ENCODE results near the gene ZMAT1.
"Not testable (repeated sequence)": the region's sequence is repeated elsewhere in the genome, so short reads cannot be mapped to it uniquely, and the experiment has no call there.

ZMAT1 gene
- 0.39 to 10.2 (median 3.3) reads per million in 18 experiments for total RNA-seq

DNA sequence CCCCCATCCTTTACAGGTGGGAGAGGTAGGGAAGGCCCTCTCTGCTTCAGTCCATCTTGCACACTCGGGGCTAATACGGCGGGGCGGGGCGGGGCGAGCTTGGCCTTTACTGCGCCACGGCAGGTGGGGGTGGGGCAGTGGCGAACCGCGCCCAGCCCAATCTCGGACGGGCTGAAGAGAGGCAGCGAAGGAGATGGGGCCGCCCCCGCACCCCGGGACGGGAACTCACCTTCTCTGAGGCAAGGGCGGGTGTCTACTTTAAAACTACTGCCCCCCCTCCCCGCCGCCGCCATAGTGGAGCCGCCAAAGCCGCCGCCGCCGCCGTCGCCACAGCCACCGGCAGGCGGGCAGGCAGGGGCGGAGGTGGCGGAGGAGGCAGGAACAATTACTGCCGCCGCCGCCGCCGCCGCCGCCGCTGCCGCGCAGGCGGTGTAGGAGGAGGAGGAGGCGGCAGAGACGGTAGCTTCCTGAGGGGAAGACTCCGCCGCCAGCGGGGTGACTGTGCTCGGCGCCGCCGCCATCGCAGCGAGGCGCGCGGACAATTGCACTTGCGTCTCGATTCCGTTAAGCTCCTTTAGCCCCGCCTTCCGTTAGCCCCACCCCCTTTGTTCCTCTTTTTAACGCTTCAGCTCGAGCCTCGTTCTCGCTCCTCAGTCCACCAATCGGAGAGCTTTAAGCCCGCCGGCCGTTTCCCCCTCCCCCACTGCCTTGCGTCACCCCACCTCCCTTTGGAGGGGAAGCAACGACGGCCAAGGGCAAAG, at the start of gene ZMAT1:
Gene ZMAT1, minus strand, starts transcription at position 540 of the 761 bp plus-strand sequence. Its CDS starts 19 bp downstream, at position 521.
- DNase-seq = peak; percentile 94 to 96

DNA sequence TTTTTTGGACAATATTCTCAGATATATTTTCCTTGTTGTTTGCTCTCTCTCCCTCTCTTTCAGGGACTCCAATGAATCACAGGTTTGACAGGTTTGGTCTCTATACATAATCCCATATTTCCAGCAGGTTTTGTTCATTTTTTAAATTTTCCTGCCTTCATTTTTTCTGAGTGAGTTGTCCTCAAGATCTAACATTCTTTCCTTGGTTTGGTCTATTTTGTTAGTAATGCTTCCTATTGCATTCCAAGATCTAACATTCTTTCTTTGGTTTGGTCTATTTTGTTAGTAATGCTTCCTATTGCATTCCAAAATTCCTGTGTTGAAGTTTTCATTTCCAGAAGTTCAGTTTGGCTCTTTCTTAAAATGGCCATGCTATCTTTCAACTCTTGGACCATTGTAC, 45.3 kb upstream of the ZMAT1 start:
- DNase-seq = no peak

DNA sequence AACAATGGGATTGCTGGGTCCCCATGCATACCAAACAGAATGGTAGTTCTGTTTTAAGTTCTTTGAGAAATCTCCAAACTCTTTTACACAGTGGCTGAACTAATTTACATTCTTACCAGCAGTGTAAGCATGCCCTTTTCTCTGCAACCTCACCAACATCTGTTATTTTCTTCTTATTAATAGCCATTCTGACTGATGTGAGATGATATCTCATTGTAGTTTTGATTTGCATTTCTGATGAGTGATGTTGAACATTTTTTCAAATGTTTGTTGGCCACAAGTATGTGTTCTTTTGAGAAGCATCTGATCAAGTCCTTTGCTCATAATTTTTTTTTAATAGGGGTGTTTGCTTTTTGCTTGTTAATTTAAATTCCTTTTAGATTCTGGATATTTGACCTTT, 41.2 kb upstream of the ZMAT1 start:
- DNase-seq = no peak

DNA sequence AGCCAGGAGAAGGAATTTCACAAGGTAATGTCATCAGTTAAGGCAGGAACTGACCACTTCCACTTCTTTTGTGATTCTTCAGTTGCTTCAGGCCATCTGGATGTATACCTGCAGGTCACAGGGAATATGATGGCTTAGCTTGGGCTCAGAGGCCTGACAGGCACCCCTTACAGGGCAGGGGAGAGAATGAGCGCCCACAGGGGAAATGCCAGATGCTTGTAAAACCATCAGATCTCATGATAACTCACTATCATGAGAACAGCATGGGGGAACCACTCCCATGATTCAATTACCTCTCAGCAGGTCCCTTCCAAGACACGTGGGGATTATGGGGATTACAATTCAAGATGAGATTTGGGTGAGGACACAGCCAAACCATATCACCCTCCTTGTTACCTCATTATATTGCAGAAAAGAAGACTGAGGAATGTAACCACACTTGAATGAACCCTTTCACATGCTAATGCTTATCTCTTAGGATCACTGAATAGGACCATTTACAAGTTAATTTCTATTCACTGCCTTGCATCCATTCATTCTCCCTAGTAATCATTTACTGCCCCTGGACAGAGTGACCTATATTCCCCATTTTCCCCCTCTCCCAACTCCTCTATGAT, 33.2 kb upstream of the ZMAT1 start:
- DNase-seq = not testable (repeated sequence)

DNA sequence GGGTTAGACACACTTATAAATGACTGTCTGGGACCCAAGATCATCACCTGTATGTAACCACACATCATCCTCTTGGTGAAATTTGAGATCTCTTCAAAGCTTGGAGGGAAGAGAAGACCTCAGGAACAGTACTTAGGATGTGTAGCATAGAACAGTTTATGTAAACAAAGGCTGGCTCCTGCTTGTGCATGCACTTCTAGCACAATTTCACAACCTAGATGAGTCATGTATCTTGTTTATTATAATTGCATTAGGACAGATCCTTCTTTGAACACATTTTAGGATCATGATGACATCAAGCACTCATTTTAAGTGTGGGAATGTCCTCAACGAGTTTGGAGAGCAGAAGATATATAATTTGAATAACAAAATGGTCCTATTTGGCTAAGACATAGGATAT, 26.3 kb upstream of the ZMAT1 start:
- DNase-seq = no peak

DNA sequence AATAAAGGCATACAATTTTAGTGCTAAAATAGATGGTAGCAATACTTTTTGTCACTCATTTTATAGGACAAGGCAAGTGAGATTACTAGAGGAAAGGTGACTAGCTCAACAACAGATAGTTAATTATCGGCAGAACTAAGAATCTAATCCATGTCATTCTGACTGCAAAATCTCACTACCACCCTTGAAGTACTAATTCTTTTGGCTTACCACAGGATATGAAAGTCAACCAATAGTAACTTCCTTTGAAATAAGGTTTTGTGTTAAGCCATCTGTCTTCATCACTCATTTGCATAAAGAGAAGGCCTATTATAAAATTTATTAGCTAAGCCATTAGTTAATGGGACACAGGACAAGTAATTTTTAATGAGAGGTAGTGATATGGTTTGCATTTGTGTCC, 25.3 kb upstream of the ZMAT1 start:
- DNase-seq = no peak

DNA sequence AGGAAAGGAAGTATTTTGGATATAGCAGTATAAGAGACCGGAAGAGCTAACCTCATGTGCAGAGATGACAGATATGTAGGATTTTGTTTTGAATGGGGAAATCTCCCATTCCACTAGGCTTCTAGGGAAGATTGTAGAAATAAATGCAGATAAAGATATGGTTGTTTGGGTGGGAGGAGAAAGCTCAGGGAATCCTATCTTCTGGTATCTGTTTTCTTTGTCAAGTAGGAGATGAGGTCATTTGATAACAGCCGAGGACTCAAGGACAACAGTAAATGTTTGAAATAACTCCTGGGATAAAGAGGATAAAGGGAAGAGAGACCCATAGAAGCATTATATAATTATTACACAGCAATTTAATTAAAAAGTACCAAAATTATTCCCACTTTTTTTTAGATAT, 24.7 kb upstream of the ZMAT1 start:
- DNase-seq = no peak

DNA sequence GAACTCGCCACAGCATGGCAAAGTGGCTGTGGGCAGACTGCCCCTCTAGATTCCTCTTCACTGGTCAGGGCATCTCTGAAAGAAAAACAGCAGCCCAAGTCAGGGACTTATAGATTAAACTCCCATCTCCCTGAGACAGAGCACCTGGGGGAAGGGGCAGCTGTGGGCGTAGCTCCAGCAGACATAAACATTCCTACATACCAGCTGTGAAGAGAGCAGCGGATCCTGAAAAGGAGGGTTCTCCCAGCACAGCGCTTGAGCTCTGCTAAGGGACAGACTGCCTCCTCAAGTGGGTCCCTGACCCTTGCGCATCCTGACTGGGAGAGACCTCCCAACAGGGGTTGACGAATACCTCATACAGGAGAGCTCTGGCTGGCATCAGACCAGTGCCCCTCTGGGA, 18.8 kb upstream of the ZMAT1 start:
- DNase-seq = no peak

DNA sequence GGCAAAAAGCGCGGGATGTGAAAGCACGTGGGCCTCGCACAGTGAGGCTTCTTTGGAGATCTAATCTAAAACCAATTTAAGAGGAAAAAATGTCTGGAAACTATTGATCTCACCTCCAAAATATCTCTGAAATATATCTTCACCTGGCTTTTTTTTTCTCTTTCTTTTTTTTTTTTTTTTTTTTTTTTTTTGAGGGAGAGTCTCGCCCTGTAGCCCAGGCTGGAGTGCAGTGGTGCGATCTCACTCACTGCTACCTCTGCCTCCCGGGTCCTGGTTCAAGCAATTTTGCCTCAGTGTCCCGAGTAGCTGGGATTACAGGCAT, 383 bp upstream of the ZMAT1 start:
- no peak for DNase-seq

DNA sequence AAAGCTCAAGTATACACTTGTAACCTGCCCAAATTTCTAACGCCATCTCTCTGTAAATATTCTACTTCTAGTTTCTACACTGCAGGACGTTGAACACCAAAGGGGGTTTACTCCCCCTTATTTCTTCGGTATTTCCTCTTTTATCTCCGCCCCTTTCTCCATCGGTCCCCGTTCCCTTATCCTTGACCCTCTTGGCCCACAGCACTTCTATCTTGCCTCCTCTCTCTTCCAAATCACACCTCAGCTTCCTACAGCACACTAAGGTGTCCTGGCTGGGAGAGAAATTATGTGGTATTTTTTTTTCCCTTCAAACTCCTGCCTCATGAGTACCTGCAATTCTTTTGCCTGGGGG, 715 bp downstream of the ZMAT1 start:
- no peak for DNase-seq

DNA sequence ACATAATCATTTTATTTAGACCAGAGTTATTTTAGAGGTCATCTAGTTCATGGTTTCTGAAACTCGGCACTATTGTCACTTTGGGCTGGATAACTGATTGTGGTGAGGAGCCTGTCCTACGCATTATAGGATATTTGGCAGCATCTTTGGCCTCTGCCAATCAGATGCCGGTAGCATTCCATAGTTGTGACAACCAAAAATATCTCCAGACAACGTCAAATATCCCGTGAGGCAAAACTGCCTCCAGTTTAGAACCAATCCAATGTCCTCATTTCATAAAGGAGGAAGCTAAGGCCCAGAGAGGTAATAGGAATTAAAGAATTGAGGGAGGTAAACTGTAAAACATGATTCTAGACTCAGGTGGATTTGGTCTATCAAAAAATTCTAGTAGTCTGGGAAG, 6.1 kb downstream of the ZMAT1 start:
- DNase-seq = no peak

DNA sequence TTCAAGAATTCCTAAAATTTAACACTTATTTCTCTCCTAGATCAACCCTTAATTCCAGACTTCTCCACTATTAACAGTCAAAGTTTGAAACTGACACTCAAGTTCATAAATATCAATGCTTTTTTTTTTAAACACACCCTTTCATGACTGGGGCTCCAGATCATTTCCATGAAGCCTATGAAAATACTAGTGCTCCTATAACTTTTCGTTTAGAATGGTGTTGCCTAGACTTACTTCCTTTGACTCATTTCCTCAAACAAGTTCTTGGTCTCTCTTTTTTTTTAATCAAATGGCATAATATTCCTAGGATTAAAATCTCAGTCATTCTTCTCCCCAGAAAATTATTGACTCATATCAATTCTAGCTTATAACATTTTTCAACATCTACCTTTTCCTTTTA, 13.1 kb downstream of the ZMAT1 start:
- no peak for DNase-seq

DNA sequence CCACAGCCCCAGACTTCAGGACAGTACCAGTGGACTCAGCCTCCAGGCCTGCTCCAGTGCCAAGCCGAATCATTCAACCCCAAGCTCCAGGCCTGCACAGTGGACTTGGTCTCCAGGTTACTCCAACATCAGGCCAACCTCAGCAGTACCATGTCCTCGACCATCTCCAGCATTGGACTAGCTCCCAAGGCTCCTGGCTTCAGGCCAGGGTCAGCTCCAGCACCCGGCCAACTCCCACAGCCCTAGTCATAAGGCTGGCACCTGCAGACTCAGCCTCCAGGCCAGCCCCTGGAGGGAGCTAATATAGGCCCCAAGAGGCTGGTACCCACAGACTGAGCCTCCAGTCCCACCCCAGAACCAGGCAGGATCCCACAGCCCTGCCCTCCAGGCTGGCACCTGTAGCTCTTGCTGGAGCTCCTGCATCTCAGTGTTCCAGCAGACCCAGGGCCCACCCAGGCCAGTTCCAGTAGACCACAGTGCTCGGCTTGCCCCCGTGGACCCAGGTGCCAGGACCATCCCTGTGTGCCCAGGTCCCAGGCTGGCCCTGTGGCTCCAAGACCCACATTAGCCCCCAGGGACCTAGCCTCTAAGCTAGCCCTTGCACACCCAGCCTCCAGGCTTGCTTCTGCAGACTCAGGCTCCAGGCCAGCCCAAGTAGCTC, 25.6 kb downstream of the ZMAT1 start:
- DNase-seq = no peak

DNA sequence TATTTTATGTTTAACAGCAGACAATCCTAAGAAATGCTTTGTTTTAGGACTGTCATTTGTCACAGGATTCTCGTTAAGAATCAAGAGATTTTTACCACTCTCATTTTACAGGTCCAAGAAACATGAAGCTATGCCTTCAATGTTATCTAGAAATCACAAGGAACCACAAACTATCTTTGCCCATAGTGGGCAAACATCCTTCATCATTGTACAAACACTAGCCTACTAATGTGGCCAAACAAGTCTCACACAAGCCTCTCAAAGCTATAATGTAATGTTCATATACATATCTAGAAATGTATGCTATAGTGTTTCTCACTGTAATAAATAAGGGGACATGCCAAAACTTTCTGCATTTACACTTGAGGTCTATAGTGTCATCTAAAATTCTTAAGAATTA, 26.8 kb downstream of the ZMAT1 start:
- no peak for DNase-seq

Measured in inflammatory macrophage (primary cell).